ENCODE results near the gene MYO3B. TPM values are rescaled to one million over a fixed set of nuclear protein-coding genes. Genes with fewer than 3 reads are reported as not detected.

The MYO3B gene
- total RNA-seq, 2 experiments from 2014 or later: 0.05 to 0.23 TPM

GRCh38 chr2:170434900-170435621 lies 257.1 kb downstream of the MYO3B start:
- Mint-ChIP-seq H3K27me3 (ENCODE audit: low read depth) (peaks cover 39% of the 10 kb centered on the region), H3K36me3 (ENCODE audit: low read depth) (no peaks in the 10 kb centered on the region), H3K9me3 (ENCODE audit: insufficient read depth) (no peaks in the 10 kb centered on the region), H3K4me1 (ENCODE audit: low read depth) (peaks cover 23% of the 10 kb centered on the region), H3K27ac (no peak overlapping the region), H3K4me3 (peak overlapping the region; percentile 42)
- peak; percentile 82 for ATAC-seq
- peak; percentile 48 for DNase-seq
- ChIA-PET CTCF (interaction anchor here (1.2 to 1.3 kb wide), 3 partner anchors 26 to 387 kb away, joined by 4 to 10 read pairs (median 4); no protein-coding TSS in a partner anchor), POLR2A (no interaction called here)

- DNase-seq (no peak), ATAC-seq (no peak)
- no peaks in the 10 kb centered on the region for H3K36me3 Mint-ChIP-seq (ENCODE audit: low read depth)
- H3K4me3 Mint-ChIP-seq: no peak overlapping the region
- H3K9me3 Mint-ChIP-seq (ENCODE audit: insufficient read depth): no peaks in the 10 kb centered on the region
- POLR2A ChIA-PET: no interaction called here
- peaks cover 38% of the 10 kb centered on the region for H3K27me3 Mint-ChIP-seq (ENCODE audit: low read depth)
- CTCF ChIA-PET: interaction anchor here (1.3 kb wide), 1 partner anchor 27 kb away, joined by 10 read pairs; no protein-coding TSS in a partner anchor
- peaks cover 23% of the 10 kb centered on the region for H3K4me1 Mint-ChIP-seq (ENCODE audit: low read depth)
- no peak overlapping the region for H3K27ac Mint-ChIP-seq
Measured at GRCh38 chr2:170436077-170436943, 258.4 kb downstream of the MYO3B start.

GRCh38 chr2:170446078-170446477 lies 268.1 kb downstream of the MYO3B start:
- no peaks in the 10 kb centered on the region for H3K9me3 Mint-ChIP-seq (ENCODE audit: insufficient read depth)
- H3K27me3 Mint-ChIP-seq (ENCODE audit: low read depth): peaks cover 10% of the 10 kb centered on the region
- ChIA-PET POLR2A (no interaction called here), CTCF (no interaction called here)
- no peak overlapping the region for H3K27ac Mint-ChIP-seq
- H3K4me3 Mint-ChIP-seq: no peak overlapping the region
- ATAC-seq (no peak), DNase-seq (no peak)
- no peaks in the 10 kb centered on the region for H3K4me1 Mint-ChIP-seq (ENCODE audit: low read depth)
- H3K36me3 Mint-ChIP-seq (ENCODE audit: low read depth): no peaks in the 10 kb centered on the region

- Mint-ChIP-seq H3K27me3 (ENCODE audit: low read depth) (peaks cover 5% of the 10 kb centered on the region), H3K9me3 (ENCODE audit: insufficient read depth) (no peaks in the 10 kb centered on the region), H3K4me3 (no peak overlapping the region), H3K36me3 (ENCODE audit: low read depth) (no peaks in the 10 kb centered on the region), H3K4me1 (ENCODE audit: low read depth) (no peaks in the 10 kb centered on the region), H3K27ac (no peak overlapping the region)
- ChIA-PET CTCF (no interaction called here), POLR2A (no interaction called here)
- no peak for DNase-seq
- ATAC-seq: no peak
Measured at GRCh38 chr2:170449034-170449433, 271.1 kb downstream of the MYO3B start.

- ATAC-seq: no peak
- no peak overlapping the region for H3K27ac Mint-ChIP-seq
- no peaks in the 10 kb centered on the region for H3K4me1 Mint-ChIP-seq (ENCODE audit: low read depth)
- no peak for DNase-seq
- H3K27me3 Mint-ChIP-seq (ENCODE audit: low read depth): peaks cover 9% of the 10 kb centered on the region
- no peaks in the 10 kb centered on the region for H3K36me3 Mint-ChIP-seq (ENCODE audit: low read depth)
- no peaks in the 10 kb centered on the region for H3K9me3 Mint-ChIP-seq (ENCODE audit: insufficient read depth)
- ChIA-PET CTCF (no interaction called here), POLR2A (no interaction called here)
- no peak overlapping the region for H3K4me3 Mint-ChIP-seq
Measured at GRCh38 chr2:170454471-170455372, 276.8 kb downstream of the MYO3B start.

- CTCF ChIA-PET: no interaction called here
- Mint-ChIP-seq H3K27ac (no peak overlapping the region), H3K36me3 (ENCODE audit: low read depth) (no peaks in the 10 kb centered on the region), H3K4me3 (no peak overlapping the region), H3K4me1 (ENCODE audit: low read depth) (no peaks in the 10 kb centered on the region), H3K9me3 (ENCODE audit: insufficient read depth) (no peaks in the 10 kb centered on the region), H3K27me3 (ENCODE audit: low read depth) (peaks cover 7% of the 10 kb centered on the region)
- DNase-seq (no peak), ATAC-seq (no peak)
- POLR2A ChIA-PET: no interaction called here
Measured at GRCh38 chr2:170455617-170456426, 277.9 kb downstream of the MYO3B start.

GRCh38 chr2:170456914-170457313 lies 279.0 kb downstream of the MYO3B start:
- no peak for DNase-seq
- Mint-ChIP-seq H3K4me3 (no peak overlapping the region), H3K27ac (no peak overlapping the region), H3K9me3 (ENCODE audit: insufficient read depth) (no peaks in the 10 kb centered on the region), H3K27me3 (ENCODE audit: low read depth) (peaks cover 5% of the 10 kb centered on the region), H3K36me3 (ENCODE audit: low read depth) (no peaks in the 10 kb centered on the region), H3K4me1 (ENCODE audit: low read depth) (no peaks in the 10 kb centered on the region)
- ChIA-PET POLR2A (no interaction called here), CTCF (no interaction called here)
- ATAC-seq: no peak

- no peak for DNase-seq
- ATAC-seq: no peak
- Mint-ChIP-seq H3K36me3 (ENCODE audit: low read depth) (no peaks in the 10 kb centered on the region), H3K4me1 (ENCODE audit: low read depth) (no peaks in the 10 kb centered on the region), H3K4me3 (no peak overlapping the region), H3K9me3 (ENCODE audit: insufficient read depth) (no peaks in the 10 kb centered on the region), H3K27ac (no peak overlapping the region), H3K27me3 (ENCODE audit: low read depth) (peaks cover 5% of the 10 kb centered on the region)
- ChIA-PET POLR2A (no interaction called here), CTCF (interaction anchor here (0.7 kb wide), 1 partner anchor 27 kb away, joined by 3 read pairs; no protein-coding TSS in a partner anchor)
Measured at GRCh38 chr2:170457742-170458141, 279.8 kb downstream of the MYO3B start.

GRCh38 chr2:170461889-170462288 lies 283.9 kb downstream of the MYO3B start:
- POLR2A ChIA-PET: no interaction called here
- peaks cover 2% of the 10 kb centered on the region for H3K27me3 Mint-ChIP-seq (ENCODE audit: low read depth)
- H3K9me3 Mint-ChIP-seq (ENCODE audit: insufficient read depth): no peaks in the 10 kb centered on the region
- no peaks in the 10 kb centered on the region for H3K4me1 Mint-ChIP-seq (ENCODE audit: low read depth)
- CTCF ChIA-PET: interaction anchor here (0.6 kb wide), 1 partner anchor 36 kb away, joined by 3 read pairs; no protein-coding TSS in a partner anchor
- no peak overlapping the region for H3K4me3 Mint-ChIP-seq
- no peak overlapping the region for H3K27ac Mint-ChIP-seq
- DNase-seq: no peak
- no peak for ATAC-seq
- H3K36me3 Mint-ChIP-seq (ENCODE audit: low read depth): no peaks in the 10 kb centered on the region

- CTCF ChIA-PET: no interaction called here
- no peak for ATAC-seq
- Mint-ChIP-seq H3K27me3 (ENCODE audit: low read depth) (peaks cover 5% of the 10 kb centered on the region), H3K4me3 (no peak overlapping the region), H3K36me3 (ENCODE audit: low read depth) (no peaks in the 10 kb centered on the region), H3K27ac (no peak overlapping the region), H3K9me3 (ENCODE audit: insufficient read depth) (no peaks in the 10 kb centered on the region), H3K4me1 (ENCODE audit: low read depth) (no peaks in the 10 kb centered on the region)
- no peak for DNase-seq
- POLR2A ChIA-PET: no interaction called here
Measured at GRCh38 chr2:170462433-170463205, 284.7 kb downstream of the MYO3B start.

- Mint-ChIP-seq H3K9me3 (ENCODE audit: insufficient read depth) (no peaks in the 10 kb centered on the region), H3K27ac (no peak overlapping the region), H3K36me3 (ENCODE audit: low read depth) (no peaks in the 10 kb centered on the region), H3K4me3 (no peak overlapping the region), H3K4me1 (ENCODE audit: low read depth) (no peaks in the 10 kb centered on the region), H3K27me3 (ENCODE audit: low read depth) (peaks cover 5% of the 10 kb centered on the region)
- DNase-seq (no peak), ATAC-seq (no peak)
- ChIA-PET CTCF (no interaction called here), POLR2A (no interaction called here)
Measured at GRCh38 chr2:170463206-170463537, 285.2 kb downstream of the MYO3B start.

Measured in activated CD8-positive, alpha-beta T cell treated with anti-CD3 and anti-CD28 coated beads, Interleukin-2, amount 10 ng/mL, durations not matched to agents 7 days and 5 days (primary cell).